Activated naive CD4-positive, alpha-beta T cell treated with anti-CD3 and anti-CD28 coated beads for 36 hours (primary cell): ENCODE results near the gene PLA2G4A. TPM values are rescaled to one million over a fixed set of nuclear protein-coding genes. Genes with fewer than 3 reads are reported as not detected.
"Not testable (repeated sequence)": the region's sequence is repeated elsewhere in the genome, so short reads cannot be mapped to it uniquely, and the experiment has no call there.

ENCODE experiments used
- CTCF ChIA-PET: fragments of 350-600 bp; sonication (Branson Sonifier 250); formaldehyde crosslinking; loops from one replicate; lab custom pipeline; 2021; ENCODE audit warnings: antibody characterized with exemption; lab: Charles Lee
- DNase-seq: peaks from one replicate; pipeline ENCODE4 v3.0.0-alpha.2; 2020
- H3K27ac Mint-ChIP-seq: one replicate; pipeline ENCODE4 v1.8.0; 2021; ENCODE audit warnings: mild to moderate bottlenecking, mixed read lengths
- H3K27me3 Mint-ChIP-seq: one replicate; pipeline ENCODE4 v1.8.0; 2021; ENCODE audit warnings: low read depth, mixed read lengths
- H3K36me3 Mint-ChIP-seq: one replicate; pipeline ENCODE4 v1.8.0; 2021; ENCODE audit warnings: low read depth, mixed read lengths
- H3K4me1 Mint-ChIP-seq: one replicate; pipeline ENCODE4 v1.8.0; 2021; ENCODE audit warnings: low read depth, mixed read lengths
- H3K4me3 Mint-ChIP-seq: one replicate; pipeline ENCODE4 v1.8.0; 2021; ENCODE audit warnings: mild to moderate bottlenecking, moderate library complexity, mixed read lengths
- H3K9me3 Mint-ChIP-seq: one replicate; pipeline ENCODE4 v1.8.0; 2021; ENCODE audit warnings: mixed read lengths
- intact Hi-C: fragments of 100-400 bp; cut with micrococcal nuclease; formaldehyde crosslinking; loops from one replicate; pipeline ENCODE4 v1.15.1; 2023
- total RNA-seq, 2 experiments: library from RNA; stranded (reverse); gene quantifications; one replicate each; pipeline ENCODE4 v1.2.3, GENCODE V29; 2021

Gene PLA2G4A
- total RNA-seq, 2 experiments from 2014 or later = 0.12 to 0.26 TPM

DNA sequence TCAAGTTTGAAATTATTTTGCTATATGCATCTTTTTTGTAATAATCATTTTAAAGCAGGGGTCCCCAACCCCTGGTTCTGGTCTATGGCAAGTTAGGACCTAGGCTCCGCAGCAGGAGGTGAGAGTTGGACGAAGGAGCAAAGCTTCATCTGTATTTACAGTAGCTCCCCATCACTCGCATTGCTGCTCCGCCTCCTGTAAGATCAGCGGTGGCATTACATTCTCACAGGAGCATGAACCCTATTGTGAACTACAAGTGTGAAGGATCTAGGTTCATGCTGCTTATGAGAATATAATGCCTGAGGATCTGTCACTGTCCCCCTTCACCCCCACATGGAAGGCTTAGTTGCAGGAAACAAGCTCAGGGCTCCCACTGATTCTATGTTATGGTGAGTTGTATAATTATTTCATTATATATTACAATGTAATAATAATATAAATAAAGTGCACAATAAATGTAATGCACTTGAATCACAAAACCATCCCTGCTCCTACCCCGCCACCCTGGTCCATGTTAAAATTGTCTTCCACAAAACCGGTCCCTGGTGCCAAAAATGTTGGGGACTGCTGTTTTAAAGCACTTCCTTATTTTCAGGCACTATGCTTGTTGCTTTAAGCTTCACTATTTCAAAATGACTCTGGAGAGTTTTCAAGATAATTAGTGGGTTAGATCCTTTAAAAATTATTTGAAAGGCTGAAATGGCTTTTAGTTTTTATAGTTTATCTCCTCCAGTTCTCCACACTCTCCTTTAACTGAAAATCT, 74.8 kb downstream of the PLA2G4A start:
- Mint-ChIP-seq H3K27me3 (peaks cover 3% of the 10 kb centered on the region), H3K4me1 (no peaks in the 10 kb centered on the region), H3K9me3 (no peaks in the 10 kb centered on the region), H3K36me3 (no peaks in the 10 kb centered on the region), H3K4me3 (no peak overlapping the region), H3K27ac (no peak overlapping the region)
- CTCF ChIA-PET = no interaction called here
- intact Hi-C loops = no loop called here
- DNase-seq = no peak

DNA sequence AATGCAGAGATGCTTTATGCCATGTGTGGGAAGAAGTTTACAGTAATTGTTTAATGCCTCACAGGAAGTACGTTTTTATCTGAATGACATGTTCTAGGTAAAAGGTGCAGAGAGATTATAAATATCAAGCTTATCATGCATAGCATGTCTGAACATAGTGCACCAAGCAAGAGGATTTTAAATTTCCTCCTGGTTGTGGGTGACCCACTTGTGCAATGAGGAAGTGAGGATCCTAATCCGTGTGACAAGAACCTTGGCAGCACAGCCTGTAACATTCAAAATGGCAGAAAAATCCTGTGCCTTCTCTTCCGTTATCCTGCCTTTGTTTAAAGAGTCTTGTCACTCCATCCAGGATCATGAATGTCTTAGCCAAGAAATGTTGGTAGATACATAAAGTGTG, 75.6 kb downstream of the PLA2G4A start:
- Mint-ChIP-seq H3K4me3 (no peak overlapping the region), H3K36me3 (no peaks in the 10 kb centered on the region), H3K4me1 (no peaks in the 10 kb centered on the region), H3K27ac (no peak overlapping the region), H3K9me3 (no peaks in the 10 kb centered on the region), H3K27me3 (peaks cover 3% of the 10 kb centered on the region)
- CTCF ChIA-PET = no interaction called here
- DNase-seq = no peak
- intact Hi-C loops = no loop called here

DNA sequence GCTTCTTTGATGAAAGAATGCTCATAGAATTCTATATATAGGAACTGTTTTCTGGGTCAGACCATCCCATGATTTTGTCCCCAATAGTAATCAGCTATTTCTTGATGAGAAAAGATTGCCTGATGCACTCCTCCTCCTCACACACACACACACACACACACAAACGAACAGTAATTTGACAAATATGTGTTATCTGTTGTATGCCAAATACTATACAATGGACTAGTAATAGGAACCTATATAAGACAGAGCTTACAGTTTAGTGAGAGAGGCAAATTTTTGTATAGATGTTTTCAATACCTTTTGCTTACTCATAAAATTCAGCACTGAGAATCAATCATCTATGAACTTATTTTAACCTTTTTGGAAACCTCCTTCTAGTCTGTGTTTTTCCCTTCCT, 76.8 kb downstream of the PLA2G4A start:
- H3K27me3 Mint-ChIP-seq = peaks cover 3% of the 10 kb centered on the region
- CTCF ChIA-PET = interaction anchor here (0.6 to 0.9 kb wide), 2 partner anchors 183 to 531 kb away, joined by 3 to 4 read pairs; no protein-coding TSS in a partner anchor

DNA sequence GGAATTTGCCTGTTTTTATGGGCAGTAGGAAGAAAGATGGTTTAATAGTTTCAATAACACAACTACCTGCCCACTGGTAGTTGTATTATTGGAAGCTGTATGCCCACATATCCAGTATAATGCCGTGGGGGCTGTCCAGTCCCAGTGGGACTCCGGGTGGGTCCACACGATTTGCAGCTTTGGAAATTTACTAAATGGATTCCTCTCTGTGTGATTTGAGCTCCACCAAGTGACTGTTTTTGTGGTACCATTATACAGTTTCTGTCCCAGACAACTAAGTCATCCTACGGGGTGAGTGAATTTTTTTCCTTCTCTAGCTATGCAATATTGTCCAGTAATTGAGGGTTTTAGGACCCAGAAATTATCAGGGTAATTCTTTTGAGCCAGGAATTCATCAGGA, 86.8 kb downstream of the PLA2G4A start:
- Mint-ChIP-seq H3K4me1 (no peaks in the 10 kb centered on the region), H3K9me3 (no peaks in the 10 kb centered on the region), H3K27me3 (no peaks in the 10 kb centered on the region), H3K27ac (no peak overlapping the region), H3K4me3 (no peak overlapping the region), H3K36me3 (no peaks in the 10 kb centered on the region)
- CTCF ChIA-PET = no interaction called here
- intact Hi-C loops = loop anchor here (10.0 kb wide), 1 partner anchor 431 kb away; no protein-coding TSS in a partner anchor
- no peak for DNase-seq

More for the DNA sequence above, 76.8 kb downstream of the PLA2G4A start:
- intact Hi-C loops = no loop called here
- Mint-ChIP-seq H3K4me1 (no peaks in the 10 kb centered on the region), H3K36me3 (no peaks in the 10 kb centered on the region), H3K27ac (no peak overlapping the region), H3K4me3 (no peak overlapping the region), H3K9me3 (no peaks in the 10 kb centered on the region)
- no peak for DNase-seq

DNA sequence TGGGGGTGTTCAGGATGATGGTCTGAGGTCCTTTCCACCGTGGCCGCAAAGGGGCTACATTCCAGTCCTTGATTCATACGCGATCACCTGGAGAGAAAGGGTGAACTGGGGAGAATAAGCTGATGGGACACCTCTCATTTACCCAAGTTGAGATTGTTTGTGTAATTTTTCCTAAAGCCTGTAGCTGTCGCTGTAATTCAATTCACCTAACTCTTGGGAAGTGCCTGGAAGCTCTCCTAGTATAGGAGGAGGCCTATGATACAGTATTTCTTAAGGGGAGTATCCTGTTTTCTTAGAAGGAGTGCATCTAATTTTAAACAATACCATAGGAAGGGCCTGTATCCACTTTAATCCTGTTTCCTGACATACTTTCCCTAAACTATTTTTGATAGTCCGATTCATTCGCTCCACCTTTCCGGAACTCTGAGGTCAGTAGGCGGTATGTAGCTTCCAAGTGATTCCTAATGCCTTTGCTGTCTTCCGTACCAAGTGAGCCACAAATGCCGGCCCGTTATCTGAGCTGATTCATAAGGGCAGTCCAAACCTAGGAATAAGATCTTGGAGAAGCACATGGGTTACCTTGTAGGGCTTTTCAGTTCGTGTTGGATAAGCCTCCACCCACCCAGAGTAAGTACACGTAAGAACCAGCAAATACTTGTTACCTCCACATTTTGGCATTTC, 88.5 kb downstream of the PLA2G4A start:
- not testable (repeated sequence) for DNase-seq, H3K4me3 Mint-ChIP-seq, H3K36me3 Mint-ChIP-seq, H3K4me1 Mint-ChIP-seq, H3K27me3 Mint-ChIP-seq, H3K27ac Mint-ChIP-seq, H3K9me3 Mint-ChIP-seq
- CTCF ChIA-PET = interaction anchor here (0.6 kb wide), 1 partner anchor 9 kb away, joined by 3 read pairs; no protein-coding TSS in a partner anchor
- intact Hi-C loops = loop anchor here (10.0 kb wide), 1 partner anchor 432 kb away; no protein-coding TSS in a partner anchor

DNA sequence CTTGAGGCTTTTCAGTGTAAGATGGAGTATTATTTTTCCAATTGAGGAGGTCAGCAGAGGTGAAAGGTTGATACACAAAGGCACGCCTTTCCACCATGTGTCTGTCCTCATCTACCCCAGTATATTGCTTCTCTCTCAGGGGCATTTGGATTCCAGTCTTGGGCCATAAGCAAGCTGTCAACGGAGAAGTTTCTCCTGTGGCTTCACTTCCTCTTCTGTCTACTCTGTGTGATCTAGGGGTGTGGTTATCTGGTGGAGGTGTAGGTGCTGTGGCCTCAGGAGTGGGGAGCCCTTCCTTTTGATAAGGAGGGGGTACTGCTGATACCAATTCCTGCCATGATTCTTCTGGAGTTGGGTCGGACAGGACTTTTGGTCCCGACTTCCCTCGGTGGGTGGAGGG, 92.6 kb downstream of the PLA2G4A start:
- H3K4me1 Mint-ChIP-seq, CTCF ChIA-PET, H3K4me3 Mint-ChIP-seq, DNase-seq, intact Hi-C loops, H3K27me3 Mint-ChIP-seq, H3K27ac Mint-ChIP-seq, H3K9me3 Mint-ChIP-seq, H3K36me3 Mint-ChIP-seq: not testable (repeated sequence)

DNA sequence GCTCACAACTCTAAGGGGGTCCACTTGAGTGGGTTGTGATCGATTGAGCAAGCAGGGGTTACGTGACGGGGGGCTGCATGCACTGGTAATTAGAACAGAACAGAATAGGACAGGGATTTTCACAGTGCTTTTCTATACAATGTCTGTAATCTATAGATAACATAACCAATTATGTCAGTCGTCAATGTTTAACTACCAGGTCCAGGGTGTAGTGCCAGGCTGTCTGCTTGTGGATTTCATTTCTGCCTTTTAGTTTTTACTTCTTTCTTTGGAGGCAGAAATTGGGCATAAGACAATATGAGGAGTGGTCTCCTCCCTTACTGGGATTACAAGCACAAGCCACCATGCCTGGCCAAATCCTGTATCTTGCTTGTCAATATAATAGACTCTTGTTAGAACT, 94.1 kb downstream of the PLA2G4A start:
- H3K4me3 Mint-ChIP-seq, H3K27me3 Mint-ChIP-seq, H3K4me1 Mint-ChIP-seq, H3K9me3 Mint-ChIP-seq, H3K27ac Mint-ChIP-seq, CTCF ChIA-PET, intact Hi-C loops, H3K36me3 Mint-ChIP-seq, DNase-seq: not testable (repeated sequence)

DNA sequence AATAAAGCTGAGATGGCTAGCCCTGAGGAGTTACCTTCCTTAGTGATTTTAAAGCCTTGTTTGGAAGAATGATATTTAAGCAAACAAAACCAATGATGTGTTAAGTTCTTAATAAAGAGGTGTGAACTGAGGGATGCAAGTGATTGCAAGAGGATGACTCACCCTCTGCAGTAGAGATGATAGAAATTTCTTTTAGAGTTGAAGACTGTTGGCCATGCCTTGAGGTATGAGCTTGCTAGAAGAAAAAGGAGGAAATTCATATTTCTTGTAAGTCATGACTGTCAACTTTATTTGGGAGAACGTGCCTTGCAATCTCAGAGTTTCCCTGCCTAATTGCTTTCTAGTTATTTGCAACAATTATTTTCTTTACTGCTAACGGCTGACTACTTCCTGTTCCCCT, 94.7 kb downstream of the PLA2G4A start:
- H3K27me3 Mint-ChIP-seq = no peaks in the 10 kb centered on the region
- H3K36me3 Mint-ChIP-seq = no peaks in the 10 kb centered on the region
- no peaks in the 10 kb centered on the region for H3K4me1 Mint-ChIP-seq
- H3K4me3 Mint-ChIP-seq = no peak overlapping the region
- no peak overlapping the region for H3K27ac Mint-ChIP-seq
- no peaks in the 10 kb centered on the region for H3K9me3 Mint-ChIP-seq
- DNase-seq = no peak
- intact Hi-C loops = no loop called here
- CTCF ChIA-PET = interaction anchor here (0.6 kb wide), 1 partner anchor 200 kb away, joined by 3 read pairs; no protein-coding TSS in a partner anchor

DNA sequence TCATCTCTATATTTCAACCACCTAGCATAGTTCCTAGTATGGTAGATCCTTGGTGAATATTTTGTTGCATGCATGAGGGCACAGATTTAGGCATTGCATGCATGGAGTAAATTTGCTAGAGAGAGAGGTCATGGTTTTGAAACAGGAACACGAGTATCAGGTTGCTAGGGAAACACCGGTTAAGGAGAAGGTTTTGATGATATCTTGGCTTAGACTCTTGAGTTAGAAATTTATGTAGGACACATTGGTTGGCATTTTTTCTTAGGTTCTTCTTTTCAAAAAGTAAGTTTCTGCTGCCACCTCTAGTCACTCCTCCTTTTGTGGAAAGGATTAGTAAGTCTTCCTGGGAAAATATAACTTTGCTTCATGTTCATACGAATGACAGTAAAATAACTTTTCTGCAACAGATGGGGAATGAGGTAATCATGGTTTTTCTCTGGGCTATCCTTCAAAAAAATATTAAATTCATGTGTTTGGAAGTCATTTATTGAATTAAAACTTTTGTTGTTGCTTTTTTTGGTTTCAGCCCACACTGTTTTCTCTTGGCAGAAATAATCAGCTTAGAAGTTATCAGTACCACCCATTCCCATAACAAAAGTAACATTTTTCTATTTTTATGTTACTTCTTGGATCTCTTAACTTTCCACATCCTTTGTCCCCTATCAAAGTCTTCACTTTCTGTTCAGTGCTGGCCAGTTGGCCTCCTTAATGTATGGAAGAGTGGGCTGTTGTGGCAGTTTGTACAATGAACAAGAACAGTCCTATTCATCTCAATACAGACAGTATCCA, 97.3 kb downstream of the PLA2G4A start:
- no peak for DNase-seq
- H3K4me3 Mint-ChIP-seq = no peak overlapping the region
- no peaks in the 10 kb centered on the region for H3K9me3 Mint-ChIP-seq
- CTCF ChIA-PET = interaction anchor here (0.6 kb wide), 1 partner anchor 8 kb away, joined by 3 read pairs; no protein-coding TSS in a partner anchor
- H3K27ac Mint-ChIP-seq = no peak overlapping the region
- intact Hi-C loops = no loop called here
- no peaks in the 10 kb centered on the region for H3K27me3 Mint-ChIP-seq
- no peaks in the 10 kb centered on the region for H3K4me1 Mint-ChIP-seq
- H3K36me3 Mint-ChIP-seq = no peaks in the 10 kb centered on the region

DNA sequence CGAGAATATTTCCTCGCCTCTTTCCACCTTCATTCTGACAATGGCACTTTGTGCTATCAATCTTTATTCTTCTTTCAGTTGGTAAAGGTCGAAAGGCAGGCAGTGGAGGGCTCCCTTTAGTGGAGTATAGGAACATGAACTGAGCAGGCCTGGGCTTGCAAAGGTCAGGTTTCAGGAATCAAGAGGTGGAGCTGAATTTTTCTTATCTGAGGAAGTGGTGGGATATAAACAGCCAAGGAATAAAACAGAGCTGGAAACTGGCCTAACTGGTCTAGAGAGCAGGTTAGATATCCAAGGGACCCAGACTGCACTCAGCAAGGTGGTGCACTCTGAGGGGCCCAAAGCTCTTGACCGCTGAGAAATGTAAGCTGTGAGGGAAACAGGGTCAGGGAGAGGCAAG, 99.1 kb downstream of the PLA2G4A start:
- Mint-ChIP-seq H3K27me3 (no peaks in the 10 kb centered on the region), H3K27ac (no peak overlapping the region), H3K4me3 (no peak overlapping the region), H3K4me1 (no peaks in the 10 kb centered on the region), H3K9me3 (no peaks in the 10 kb centered on the region), H3K36me3 (no peaks in the 10 kb centered on the region)
- CTCF ChIA-PET = interaction anchor here (0.5 to 0.7 kb wide), 2 partner anchors 234 to 358 kb away, joined by 3 to 4 read pairs; no protein-coding TSS in a partner anchor
- intact Hi-C loops = no loop called here
- DNase-seq = no peak

DNA sequence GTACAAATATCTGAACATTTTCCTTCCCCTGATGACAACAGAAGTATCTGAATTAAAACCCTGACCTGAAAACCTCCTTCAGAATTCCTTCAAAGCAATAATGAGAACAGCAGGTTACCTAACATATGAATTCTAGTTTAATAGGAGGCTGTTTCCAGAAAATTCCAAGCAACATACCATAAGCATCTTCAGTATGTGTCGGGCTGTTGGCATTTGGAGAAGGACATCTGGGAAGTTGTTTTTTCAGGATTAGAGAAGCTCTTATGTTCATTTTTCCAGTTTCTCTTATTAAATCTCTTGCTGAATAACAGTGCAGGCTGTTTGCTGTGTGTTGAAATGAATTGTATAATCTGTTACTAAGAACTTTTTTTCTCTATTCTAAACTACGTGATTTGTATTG, 101.5 kb downstream of the PLA2G4A start:
- Mint-ChIP-seq H3K27me3 (no peaks in the 10 kb centered on the region), H3K4me3 (no peak overlapping the region), H3K9me3 (no peaks in the 10 kb centered on the region), H3K36me3 (no peaks in the 10 kb centered on the region), H3K4me1 (no peaks in the 10 kb centered on the region), H3K27ac (no peak overlapping the region)
- CTCF ChIA-PET = interaction anchor here (1.0 kb wide), 1 partner anchor 56 kb away, joined by 3 read pairs; no protein-coding TSS in a partner anchor
- DNase-seq = no peak
- intact Hi-C loops = no loop called here

DNA sequence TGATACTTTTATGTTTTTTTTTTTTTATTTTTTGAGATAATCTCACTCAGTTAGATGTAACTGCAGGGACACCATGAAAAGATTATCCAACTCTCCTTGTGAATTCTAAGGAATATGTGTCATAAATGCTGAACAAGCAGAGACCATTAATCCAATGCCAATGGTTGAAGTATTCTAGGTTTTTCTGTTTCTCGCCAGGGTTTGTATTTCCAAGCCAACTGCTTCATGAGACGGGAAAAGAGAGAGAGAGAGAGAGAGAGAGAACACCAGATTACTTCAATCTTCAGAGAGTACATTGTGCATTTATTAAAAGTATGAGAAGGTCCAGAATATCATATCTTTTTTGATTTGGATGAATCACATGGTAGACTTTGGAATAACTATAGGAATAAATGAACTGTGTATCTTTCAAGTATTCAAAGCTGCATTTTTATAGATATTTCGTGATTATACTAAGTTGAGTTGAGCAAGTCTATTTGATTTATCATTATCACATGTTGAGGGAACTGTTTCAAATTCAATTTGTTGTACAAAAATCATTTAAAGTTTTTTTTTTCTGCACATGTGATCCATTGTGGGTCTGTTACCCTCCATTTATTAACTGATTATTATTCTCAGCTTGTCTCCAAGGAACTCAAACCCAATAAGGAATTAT, 108.4 kb downstream of the PLA2G4A start:
- Mint-ChIP-seq H3K4me1 (no peaks in the 10 kb centered on the region), H3K27ac (no peak overlapping the region), H3K36me3 (no peaks in the 10 kb centered on the region), H3K9me3 (no peaks in the 10 kb centered on the region), H3K27me3 (peaks cover 2% of the 10 kb centered on the region), H3K4me3 (no peak overlapping the region)
- CTCF ChIA-PET = no interaction called here
- no peak for DNase-seq
- intact Hi-C loops = no loop called here
